HG03575 (cell line): ENCODE data around the gene DCTN2.
"Not testable (repeated sequence)": the region's sequence is repeated elsewhere in the genome, so short reads cannot be mapped to it uniquely, and the experiment has no call there.

Source experiments
- ATAC-seq: cut with Tn5 transposase; IDR thresholded peaks from one replicate; pipeline ENCODE4 v1.9.1; 2021; ENCODE audit not compliant: unreplicated experiment, insufficient number of reproducible peaks, low FRiP score; ENCODE audit errors: extremely low read depth

The DCTN2 gene

DNA sequence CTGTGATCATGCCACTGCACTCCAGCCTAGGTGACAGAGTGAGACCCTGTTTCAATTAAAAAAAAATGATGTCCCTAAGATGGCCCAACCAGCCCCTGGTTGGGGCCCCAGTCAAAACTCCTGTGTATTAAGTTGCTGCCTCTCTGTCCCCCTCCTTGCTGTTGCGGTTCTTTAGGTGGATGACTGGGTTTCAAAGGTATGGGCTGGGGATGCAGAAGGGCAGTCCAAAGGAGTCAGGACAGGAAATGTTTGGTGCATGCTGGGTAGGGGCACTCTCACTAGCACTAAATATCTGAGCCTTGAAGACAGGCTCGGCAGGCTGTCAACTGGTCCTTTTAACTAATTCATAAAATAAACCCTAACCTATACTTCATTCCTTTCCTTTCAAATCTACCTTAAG is 32.0 kb upstream of the DCTN2 start:
- ATAC-seq = no peak

- no peak for ATAC-seq
These were observed 31.2 kb upstream of the DCTN2 start for GRCh38 chr12:57577981-57578758.

DNA sequence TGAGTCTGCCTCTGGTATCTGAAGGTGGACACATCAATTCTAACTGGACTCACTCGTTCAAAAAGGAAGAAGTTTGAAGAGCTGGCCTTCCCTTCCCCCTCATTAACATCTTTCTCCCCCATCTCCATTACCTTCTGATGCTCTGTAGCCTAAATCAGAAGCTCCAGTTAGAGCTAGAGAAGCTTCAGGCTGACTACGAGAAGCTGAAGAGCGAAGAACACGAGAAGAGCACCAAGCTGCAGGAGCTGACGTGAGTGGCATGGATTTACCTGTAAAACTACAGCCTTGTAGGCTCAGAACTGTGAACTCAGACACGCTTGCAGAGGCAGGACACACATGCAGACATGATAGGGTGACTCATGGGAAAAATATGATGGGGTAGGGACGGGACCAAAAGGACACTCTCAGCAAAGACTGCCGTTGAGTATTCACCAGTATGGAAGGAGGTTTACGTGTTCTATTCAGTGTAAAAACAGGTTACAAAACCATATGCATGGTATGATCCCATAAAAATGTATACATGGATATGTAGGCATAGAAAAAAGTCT is 29.7 kb upstream of the DCTN2 start:
- no peak for ATAC-seq

DNA sequence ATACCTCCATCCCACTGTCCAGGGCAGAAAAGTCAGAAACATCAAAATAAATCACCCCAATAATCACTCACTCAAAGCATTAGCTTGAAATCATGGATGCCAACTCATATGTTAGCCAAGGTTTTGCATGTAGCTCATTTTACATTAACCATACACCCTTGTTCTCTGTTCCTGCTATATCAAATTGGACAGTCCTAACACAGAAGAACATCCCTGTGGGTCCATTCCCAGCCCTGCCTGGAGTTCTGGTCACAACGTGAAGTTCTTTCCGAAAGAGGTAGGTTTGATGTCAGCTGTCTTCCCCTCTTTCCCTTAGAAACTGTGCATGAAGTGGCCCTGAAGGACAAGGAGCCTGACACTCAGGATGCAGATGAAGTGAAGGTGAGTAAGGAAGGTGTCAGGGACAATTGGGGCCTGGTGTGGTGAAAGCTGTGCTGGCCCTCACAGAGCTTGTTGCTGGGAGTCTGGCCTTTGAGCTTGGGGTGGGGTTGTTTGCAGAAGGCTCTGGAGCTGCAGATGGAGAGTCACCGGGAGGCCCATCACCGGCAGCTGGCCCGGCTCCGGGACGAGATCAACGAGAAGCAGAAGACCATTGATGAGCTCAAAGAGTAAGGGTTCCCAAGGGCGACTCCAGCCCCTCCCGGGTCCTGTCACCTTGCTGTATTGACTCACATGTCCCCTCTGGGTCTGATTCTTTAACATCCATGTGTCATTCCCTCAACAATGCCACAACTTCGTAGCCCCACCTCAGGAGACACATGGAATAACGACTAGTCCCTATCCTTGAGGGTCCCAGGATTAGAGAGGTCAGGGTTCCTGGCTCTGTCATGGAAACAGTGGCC is 29.0 kb upstream of the DCTN2 start:
- ATAC-seq = no peak

- ATAC-seq = no peak
These were observed 27.8 kb upstream of the DCTN2 start for GRCh38 chr12:57574795-57575194.

DNA sequence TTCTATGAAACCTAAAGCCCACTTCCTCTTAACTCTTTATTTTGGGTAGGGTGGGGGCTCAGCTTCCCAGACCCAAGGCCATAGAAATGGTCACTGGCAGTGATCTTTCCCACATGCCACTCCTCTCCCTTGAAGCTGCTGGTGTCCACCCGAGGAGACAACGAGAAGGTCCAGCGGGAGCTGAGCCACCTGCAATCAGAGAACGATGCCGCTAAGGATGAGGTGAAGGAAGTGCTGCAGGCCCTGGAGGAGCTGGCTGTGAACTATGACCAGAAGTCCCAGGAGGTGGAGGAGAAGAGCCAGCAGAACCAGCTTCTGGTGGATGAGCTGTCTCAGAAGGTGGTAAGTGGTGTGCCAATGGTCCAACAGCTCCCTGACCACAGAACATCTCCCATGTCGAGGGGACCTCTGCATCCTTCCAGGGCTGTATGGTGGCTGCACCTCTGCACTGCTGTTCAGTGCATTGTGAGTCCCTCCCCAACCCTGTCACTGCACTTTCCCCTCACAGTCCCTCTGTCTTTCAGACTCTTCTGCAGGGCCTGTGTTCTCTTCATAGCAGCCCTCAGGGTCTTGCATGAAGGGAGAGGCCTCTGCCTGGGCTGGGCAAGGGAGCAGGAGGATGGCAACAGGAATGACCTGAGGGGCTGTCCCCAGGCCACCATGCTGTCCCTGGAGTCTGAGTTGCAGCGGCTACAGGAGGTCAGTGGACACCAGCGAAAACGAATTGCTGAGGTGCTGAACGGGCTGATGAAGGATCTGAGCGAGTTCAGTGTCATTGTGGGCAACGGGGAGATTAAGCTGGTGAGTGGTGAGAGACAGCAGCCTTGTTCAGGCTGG is 25.2 kb upstream of the DCTN2 start:
- no peak for ATAC-seq

DNA sequence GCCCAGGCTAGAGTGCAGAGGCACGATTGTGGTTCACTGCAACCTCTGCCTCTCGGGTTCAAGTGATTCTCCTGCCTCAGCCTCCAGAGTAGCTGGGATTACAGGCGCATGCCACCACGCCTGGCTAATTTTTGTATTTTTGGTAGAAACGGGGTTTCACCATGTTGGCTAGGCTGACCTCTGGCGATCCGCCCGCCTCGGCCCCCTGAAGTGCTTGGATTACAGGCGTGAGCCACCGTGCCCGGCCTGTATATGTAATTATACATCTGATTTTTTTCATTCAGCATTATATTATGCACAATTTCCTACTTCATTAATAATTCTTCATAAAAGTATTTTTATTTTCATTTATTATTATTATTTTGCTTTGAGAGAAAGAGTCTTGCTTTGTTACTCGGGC is 23.4 kb upstream of the DCTN2 start:
- ATAC-seq = not testable (repeated sequence)

DNA sequence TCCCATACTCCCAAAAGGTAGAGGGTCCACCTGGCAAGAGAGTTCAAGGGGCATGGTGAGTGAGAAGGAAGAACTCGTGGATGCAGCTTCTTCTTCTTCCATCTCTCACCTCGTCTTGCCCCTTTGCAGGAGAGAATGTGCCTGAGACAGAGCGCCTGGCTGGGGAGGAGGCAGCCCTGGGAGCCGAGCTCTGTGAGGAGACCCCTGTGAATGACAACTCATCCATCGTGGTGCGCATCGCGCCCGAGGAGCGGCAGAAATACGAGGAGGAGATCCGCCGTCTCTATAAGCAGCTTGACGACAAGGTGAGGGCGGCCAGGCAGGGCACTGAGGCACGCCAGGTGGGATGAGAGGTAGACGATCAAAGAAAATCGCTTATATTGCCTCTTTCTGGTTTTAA is 22.9 kb upstream of the DCTN2 start:
- no peak for ATAC-seq

GRCh38 chr12:57568838-57569237 is 21.8 kb upstream of the DCTN2 start:
- ATAC-seq = no peak

DNA sequence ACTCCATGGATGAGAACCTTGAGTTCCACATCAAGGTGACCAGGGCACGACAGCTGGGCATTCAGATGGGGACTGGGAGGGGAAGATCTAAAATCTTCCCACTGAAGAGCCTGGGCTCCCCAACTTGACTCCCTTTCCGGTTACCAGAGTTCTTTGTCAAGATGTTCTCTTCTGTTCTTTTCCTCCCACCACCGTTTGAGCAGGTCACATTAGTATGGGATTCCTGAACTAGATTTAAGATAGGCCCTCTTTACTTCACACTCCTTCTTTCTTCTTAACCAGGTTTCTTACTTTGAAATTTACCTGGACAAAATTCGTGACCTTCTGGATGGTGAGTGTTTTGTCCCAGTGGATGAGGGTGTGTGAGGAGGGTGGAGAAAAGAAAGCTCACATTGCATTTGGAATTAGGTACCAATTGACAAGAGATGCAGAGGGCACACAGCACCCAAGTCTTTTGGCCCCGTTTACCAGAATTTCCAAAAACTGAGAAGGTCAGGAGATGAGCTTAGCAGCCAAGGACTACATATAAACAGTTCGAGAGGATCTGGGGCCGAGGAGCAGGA is 17.3 kb upstream of the DCTN2 start:
- ATAC-seq = no peak

DNA sequence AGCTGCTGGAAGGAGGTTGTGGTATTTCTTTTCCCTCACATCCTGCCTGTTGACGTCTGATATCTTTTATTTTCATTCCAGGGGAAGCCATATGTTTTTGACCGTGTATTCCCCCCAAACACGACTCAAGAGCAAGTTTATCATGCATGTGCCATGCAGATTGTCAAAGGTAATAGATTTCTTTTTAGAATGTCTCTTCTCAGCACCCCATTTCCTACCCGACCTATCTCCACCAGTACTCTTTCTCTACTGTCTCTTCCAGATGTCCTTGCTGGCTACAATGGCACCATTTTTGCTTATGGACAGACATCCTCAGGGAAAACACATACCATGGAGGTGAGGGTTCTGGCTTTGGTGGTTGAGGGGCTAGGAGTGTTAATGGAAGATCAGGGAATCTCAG is 16.4 kb upstream of the DCTN2 start:
- ATAC-seq = no peak

GRCh38 chr12:57561117-57561516 is 14.1 kb upstream of the DCTN2 start:
- not testable (repeated sequence) for ATAC-seq

GRCh38 chr12:57560516-57560915 is 13.5 kb upstream of the DCTN2 start:
- no peak for ATAC-seq

GRCh38 chr12:57558864-57559263 is 11.9 kb upstream of the DCTN2 start:
- ATAC-seq = no peak

DNA sequence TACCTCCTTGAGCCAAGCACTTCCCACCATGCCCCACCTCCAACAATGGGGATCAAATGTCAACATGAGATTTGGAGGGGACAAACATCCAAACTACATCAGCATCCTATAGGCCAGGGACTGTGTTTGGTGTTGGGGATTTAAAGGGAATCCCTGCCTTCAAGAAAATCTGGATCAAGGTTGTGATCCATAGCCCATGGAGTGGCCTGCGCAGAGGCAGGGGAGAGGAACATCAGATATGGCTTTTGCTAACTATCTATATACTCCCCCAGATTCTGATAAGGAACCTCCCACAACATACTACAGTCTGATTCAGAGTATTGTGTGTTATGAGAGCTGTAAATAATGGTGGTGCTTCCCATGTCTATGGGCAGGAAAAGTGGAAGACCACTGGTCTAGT is 7.9 kb upstream of the DCTN2 start:
- ATAC-seq = no peak

- ATAC-seq = no peak
These were observed 7.5 kb upstream of the DCTN2 start for GRCh38 chr12:57554453-57554852.

DNA sequence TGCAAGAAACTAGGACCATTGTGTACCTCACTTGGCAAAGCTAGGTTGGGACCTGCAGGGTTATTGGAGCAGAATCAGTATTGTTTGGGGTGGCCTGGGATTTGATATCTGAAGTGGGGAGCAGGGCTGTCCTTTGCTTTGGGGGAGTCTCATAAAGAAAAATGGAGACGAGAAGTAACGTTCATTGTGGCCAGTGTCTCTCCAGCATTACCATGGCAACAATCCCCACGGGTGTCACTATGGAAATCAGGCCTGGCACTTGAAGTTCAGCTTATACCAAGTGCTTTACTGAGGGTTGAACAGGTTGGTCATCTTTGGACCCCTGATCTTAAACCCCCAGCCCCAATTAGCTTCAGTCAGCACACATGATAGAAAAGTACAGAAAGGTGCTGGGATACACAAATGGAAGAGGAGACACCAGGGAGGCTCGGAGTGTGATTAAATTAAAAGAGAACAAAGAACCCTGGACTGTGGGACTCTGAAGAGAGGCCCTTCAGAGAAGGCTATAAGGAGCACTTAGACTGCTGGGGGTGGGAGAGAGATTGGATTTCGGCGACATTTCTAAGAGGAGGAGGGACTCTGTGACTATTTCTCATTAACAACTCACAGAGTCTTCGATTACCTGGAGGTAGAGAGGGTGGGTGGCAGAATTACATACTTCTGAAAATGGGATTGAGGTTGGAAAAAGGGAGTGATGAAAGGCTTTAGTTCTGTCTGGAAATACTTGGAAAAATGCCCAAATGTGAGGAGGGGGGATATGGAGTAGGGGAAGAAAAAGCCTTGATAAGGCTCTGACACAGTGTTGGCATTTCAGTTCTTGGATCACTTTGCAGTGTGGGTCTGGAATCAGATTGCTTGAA is 6.6 kb upstream of the DCTN2 start:
- no peak for ATAC-seq

- no peak for ATAC-seq
These were observed 5.9 kb upstream of the DCTN2 start for GRCh38 chr12:57552835-57553313.
